Omental fat pad (tissue), 4 donors: Measurements from ENCODE around the gene PRUNE1. TPM values are rescaled to one million over a fixed set of nuclear protein-coding genes. Genes with fewer than 3 reads are reported as not detected.

Source experiments
- ATAC-seq: fragments of 150-250 bp; one replicate; pipeline ENCODE4 v1.9.1; 2016; ENCODE audit warnings: mild to moderate bottlenecking, moderate library complexity; ENCODE audit not compliant: low FRiP score
- DNase-seq: peaks from one replicate; pipeline ENCODE4 v3.0.0-alpha.2; 2019; ENCODE audit warnings: low spot score
- total RNA-seq, 4 donors: library from RNA; depleted of rRNA; stranded (reverse); fragments of >200 nt; gene quantifications; one replicate each; pipeline ENCODE4 v1.1.0, GENCODE V29; 2016
- TF ChIP-seq, protein P1 (sequence below), 3 donors: fragments of 450-650 bp; IDR thresholded peaks; one replicate each; pipeline ENCODE4 v1.5.1; 2016 to 2017; ENCODE audit warnings: antibody characterized with exemption in 3 of 3, mild to moderate bottlenecking in 3 of 3, moderate library complexity in 2 of 3

PRUNE1 gene, protein sequence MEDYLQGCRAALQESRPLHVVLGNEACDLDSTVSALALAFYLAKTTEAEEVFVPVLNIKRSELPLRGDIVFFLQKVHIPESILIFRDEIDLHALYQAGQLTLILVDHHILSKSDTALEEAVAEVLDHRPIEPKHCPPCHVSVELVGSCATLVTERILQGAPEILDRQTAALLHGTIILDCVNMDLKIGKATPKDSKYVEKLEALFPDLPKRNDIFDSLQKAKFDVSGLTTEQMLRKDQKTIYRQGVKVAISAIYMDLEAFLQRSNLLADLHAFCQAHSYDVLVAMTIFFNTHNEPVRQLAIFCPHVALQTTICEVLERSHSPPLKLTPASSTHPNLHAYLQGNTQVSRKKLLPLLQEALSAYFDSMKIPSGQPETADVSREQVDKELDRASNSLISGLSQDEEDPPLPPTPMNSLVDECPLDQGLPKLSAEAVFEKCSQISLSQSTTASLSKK
- 10 to 100 TPM in 3 of 4 donors, 1 to 10 TPM in 1; 6.2 to 20.6 (median 16.2) TPM for total RNA-seq

DNA sequence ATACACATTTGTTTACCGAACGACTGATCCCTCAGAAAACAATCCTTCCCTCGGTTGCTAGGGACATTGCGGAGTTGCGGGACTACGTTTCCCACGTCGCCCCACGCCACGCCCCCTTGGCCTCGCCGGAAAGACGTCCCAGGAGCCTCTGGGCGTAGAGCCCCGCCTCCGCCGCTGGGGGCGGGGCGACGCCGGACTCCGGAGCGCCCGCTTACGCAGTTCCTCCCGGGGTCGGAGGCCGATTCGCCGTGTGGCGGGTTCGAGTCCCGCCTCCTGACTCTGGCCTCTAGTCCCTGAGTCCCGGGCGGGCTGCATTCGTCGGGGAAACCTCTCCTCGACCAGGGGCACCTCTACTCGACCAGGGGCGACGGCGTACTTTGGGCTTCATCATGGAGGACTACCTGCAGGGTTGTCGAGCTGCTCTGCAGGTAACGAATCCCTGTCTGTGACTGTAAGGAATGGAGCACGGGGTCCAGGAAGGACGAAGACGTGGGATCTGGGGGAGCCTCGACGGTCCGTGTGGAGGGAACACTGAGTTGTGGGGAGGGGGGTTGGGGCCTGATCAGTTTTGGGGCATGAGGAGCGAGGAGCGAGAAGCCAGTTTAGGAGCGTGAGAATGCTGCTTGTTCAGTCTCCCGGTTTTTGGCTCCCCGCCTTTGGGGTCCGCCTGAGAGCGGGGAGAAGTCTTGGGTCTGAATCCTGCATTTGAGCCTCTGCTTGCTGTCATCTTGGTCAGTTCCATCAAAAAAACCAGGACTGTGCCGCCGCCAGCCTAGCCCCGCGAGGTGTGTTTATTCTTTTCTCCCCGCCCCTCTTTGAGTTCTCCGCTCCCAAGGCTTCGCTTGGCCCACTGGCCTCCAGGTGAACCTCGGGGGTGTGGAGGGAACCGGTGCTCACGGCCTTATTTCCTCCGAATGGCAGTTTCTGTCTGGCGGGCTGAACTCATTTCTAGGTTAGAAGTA is at the start of gene PRUNE1:
Gene PRUNE1, plus strand, starts transcription at position 206 of the 962 bp plus-strand sequence. Its CDS starts 184 bp downstream, at position 390.
- TF ChIP-seq, protein P1, sequence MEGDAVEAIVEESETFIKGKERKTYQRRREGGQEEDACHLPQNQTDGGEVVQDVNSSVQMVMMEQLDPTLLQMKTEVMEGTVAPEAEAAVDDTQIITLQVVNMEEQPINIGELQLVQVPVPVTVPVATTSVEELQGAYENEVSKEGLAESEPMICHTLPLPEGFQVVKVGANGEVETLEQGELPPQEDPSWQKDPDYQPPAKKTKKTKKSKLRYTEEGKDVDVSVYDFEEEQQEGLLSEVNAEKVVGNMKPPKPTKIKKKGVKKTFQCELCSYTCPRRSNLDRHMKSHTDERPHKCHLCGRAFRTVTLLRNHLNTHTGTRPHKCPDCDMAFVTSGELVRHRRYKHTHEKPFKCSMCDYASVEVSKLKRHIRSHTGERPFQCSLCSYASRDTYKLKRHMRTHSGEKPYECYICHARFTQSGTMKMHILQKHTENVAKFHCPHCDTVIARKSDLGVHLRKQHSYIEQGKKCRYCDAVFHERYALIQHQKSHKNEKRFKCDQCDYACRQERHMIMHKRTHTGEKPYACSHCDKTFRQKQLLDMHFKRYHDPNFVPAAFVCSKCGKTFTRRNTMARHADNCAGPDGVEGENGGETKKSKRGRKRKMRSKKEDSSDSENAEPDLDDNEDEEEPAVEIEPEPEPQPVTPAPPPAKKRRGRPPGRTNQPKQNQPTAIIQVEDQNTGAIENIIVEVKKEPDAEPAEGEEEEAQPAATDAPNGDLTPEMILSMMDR (IDR thresholded peaks at IDR 0.05): no peak
- peak; percentile 79 for DNase-seq
- ATAC-seq: peak; percentile 86

DNA sequence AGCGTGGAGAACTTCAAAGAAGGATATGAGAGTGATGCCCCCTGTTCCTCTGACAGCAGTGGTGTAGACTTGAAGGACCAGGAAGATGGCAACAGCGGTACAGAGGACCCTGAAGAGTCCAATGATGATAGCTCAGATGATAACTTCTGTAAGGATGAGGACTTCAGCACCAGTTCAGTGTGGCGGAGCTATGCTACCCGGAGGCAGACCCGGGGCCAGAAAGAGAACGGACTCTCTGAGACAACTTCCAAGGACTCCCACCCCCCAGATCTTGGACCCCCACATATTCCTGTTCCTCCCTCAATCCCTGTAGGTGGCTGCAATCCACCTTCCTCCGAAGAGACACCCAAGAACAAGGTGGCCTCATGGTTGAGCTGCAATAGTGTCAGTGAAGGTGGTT is 47.6 kb upstream of the PRUNE1 start:
- ATAC-seq (no peak), DNase-seq (no peak)
- TF ChIP-seq, protein P1 (IDR thresholded peaks at IDR 0.05): no peak

DNA sequence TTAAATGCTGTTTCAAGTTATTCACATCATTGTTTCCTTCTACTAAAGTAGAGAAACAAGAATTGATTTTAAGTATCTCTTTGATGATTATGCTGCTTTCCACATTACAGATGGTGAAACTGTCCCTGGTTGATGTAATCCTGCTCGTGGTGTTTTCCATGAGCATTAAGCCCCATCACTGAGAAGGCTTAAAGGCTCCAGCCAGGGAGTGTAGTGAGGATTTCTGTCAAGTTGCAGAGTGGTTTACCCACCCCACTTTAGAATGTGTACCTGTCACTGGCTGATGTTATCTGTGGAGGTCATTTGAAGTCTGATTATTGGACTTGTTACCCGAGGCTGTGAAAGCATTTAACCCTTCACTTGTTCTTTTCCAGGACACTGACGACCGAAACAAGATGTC is 46.5 kb upstream of the PRUNE1 start:
- ATAC-seq (no peak), DNase-seq (no peak)

DNA sequence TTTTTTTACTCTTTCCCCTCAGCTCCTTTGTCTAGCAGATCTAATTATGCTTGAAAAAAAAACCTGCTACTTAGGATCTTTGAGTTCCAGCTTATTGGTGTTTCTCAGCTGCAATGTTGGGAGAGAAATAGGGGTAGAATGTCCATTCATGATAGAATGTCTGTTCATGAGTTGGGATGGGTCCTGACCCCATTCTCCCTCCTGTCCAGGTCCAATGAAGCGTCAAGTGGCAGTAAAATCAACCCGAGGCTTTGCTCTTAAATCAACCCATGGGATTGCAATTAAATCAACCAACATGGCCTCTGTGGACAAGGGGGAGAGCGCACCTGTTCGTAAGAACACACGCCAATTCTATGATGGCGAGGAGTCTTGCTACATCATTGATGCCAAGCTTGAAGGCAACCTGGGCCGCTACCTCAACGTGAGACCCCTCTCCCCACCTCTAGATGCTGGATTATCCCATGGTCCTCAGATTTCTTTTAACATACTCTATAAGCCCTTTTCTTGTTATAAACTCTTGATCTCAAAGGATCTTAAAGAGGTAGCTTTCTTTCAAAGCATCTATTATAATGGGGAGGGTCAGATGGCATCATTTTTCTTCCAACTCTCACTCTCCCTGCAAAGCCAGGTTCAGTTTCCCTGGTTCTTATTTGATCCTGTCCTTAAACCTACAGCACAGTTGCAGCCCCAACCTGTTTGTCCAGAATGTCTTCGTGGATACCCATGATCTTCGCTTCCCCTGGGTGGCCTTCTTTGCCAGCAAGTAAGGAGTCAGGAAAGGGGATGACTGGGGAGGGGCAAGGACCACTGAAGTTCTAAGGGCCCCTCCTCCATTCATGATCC is 44.7 kb upstream of the PRUNE1 start:
- TF ChIP-seq, protein P1 (IDR thresholded peaks at IDR 0.05): no peak
- ATAC-seq (no peak), DNase-seq (no peak)

More for the DNA sequence above, 46.5 kb upstream of the PRUNE1 start:
- TF ChIP-seq, protein P1 (IDR thresholded peaks at IDR 0.05): no peak

DNA sequence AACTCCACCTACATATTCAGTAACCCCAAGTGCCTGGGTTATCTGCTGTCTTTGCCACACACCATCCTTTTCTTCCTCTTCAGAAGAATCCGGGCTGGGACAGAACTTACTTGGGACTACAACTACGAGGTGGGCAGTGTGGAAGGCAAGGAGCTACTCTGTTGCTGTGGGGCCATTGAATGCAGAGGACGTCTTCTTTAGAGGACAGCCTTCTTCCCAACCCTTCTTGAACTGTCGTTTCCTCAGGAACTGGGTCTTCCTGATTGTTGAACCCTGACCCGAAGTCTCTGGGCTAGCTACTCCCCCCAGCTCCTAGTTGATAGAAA is 44.1 kb upstream of the PRUNE1 start:
- ATAC-seq (no peak), DNase-seq (no peak)
- TF ChIP-seq, protein P1 (IDR thresholded peaks at IDR 0.05): no peak

DNA sequence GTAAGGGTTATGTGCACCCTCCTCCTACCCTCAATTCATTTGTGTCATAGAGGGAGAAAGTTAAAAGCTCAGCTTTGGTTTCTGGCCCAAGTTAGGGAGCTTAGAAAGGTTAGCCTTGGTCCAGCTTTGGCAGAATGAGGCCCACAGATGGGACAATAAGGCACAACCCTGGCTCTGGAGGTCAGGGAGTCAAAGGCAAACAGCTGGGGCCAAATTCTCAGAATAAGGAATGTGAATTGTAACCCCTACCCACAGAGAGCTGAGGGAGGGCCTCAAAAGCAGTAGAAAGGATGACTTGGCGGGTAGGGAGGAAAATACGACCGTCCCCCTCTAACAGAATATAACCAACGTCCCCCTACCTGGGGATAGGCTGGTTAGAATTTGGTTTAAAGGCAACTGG is 42.6 kb upstream of the PRUNE1 start:
- ATAC-seq (no peak), DNase-seq (no peak)

More for the DNA sequence above, 42.6 kb upstream of the PRUNE1 start:
- TF ChIP-seq, protein P1 (IDR thresholded peaks at IDR 0.05): no peak
